Epithelial cell of proximal tubule (primary cell): ENCODE results near the gene DGAT2L6. TPM values are rescaled to one million over a fixed set of nuclear protein-coding genes. Genes with fewer than 3 reads are reported as not detected.

ENCODE experiments used
- DNase-seq: peaks from one replicate; pipeline ENCODE4 v3.0.0-alpha.2; 2011; ENCODE audit warnings: low read depth
- H3K4me3 ChIP-seq: 2 replicates; pipeline ENCODE4 v1.5.1; 2011; ENCODE audit warnings: low read depth, mild to moderate bottlenecking, low read length
- total RNA-seq: library from RNA; depleted of rRNA; stranded (reverse); fragments of >200 nt; gene quantifications from 2 replicates; pipeline ENCODE4 v1.2.3, GENCODE V29; 2015
- TF ChIP-seq, protein P1 (sequence below): conservative IDR thresholded peaks from 2 replicates; pipeline ENCODE4 v1.5.1; 2012; ENCODE audit warnings: low read depth, mild to moderate bottlenecking, low read length

Gene DGAT2L6
- total RNA-seq, 1 donor from 2014 or later, result not detected

DNA sequence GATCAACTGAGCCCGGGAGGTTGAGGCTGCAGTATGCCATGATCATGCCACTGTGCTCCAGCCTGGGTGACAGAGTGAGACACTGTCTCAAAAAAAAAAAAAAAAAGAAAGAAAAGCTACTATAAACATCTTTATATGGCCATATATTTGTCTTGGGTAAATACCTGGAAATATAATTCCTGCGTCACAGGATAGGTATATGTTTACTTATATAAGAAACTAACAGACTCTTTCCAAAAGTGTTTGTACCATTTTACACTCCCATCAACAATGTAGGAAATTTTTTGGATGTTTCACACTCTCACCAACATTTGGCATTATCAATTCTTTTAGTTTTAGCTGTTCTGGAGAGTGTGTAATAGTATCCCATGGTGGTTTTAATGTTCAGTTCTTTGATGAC, 70.0 kb downstream of the DGAT2L6 start:
- DNase-seq, result no peak

DNA sequence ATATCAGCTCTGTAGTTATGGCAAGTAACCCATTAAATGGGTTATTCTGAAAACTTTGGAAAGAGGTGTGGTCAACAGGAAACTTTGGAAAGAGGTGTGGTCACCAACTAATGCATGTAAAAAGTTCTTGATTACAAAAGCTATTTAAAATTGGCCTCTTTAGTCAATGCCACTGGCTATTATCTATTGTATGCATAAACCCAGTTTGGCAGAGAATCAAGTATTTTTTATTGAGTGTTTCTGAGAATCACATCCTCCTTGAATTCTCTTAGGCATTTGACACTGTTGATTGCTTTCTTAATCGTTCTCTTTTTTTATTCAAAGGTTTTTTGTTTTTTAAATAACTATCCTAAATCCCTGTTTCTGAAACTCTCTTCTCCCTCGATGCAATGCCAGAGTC, 75.2 kb downstream of the DGAT2L6 start:
- no peak overlapping the region for H3K4me3 ChIP-seq
- no peak for DNase-seq
- TF ChIP-seq, protein P1, sequence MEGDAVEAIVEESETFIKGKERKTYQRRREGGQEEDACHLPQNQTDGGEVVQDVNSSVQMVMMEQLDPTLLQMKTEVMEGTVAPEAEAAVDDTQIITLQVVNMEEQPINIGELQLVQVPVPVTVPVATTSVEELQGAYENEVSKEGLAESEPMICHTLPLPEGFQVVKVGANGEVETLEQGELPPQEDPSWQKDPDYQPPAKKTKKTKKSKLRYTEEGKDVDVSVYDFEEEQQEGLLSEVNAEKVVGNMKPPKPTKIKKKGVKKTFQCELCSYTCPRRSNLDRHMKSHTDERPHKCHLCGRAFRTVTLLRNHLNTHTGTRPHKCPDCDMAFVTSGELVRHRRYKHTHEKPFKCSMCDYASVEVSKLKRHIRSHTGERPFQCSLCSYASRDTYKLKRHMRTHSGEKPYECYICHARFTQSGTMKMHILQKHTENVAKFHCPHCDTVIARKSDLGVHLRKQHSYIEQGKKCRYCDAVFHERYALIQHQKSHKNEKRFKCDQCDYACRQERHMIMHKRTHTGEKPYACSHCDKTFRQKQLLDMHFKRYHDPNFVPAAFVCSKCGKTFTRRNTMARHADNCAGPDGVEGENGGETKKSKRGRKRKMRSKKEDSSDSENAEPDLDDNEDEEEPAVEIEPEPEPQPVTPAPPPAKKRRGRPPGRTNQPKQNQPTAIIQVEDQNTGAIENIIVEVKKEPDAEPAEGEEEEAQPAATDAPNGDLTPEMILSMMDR, result no peak

More for the DNA sequence above, 70.0 kb downstream of the DGAT2L6 start:
- H3K4me3 ChIP-seq, result no peak overlapping the region
- TF ChIP-seq, protein P1, result no peak

DNA sequence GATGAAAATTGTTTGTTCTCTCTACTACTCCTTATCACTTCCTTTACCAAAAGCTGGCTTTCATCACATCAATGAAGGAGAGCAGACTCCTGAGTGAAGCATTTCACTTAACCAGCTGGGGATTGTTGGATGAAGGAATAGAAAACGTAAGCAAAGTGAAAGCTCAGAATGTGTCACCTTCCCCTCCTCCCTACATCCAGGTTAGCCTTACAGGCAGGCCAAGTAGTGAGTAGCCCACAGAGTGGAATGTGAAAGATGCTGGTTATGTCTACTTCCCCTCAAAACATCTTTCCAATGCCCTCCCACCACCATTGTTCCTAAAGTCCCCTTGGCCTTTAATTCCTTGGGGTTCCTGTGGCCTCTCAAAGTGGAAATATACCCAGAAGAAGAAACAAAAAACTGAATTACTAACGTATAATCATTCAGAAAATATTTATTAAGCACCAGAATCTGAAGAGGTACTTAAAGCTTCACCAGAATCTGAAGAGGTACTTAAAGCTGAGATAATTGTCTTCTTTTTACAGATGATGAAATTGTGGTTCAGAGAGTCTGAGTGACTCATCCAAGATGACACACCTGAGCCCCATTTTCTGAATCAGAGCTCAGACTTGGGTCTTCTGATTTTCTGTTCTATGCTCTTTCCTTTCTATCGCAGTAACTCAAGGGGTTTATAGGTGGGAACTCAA, 76.2 kb downstream of the DGAT2L6 start:
- TF ChIP-seq, protein P1, result no peak
- DNase-seq, result no peak
- no peak overlapping the region for H3K4me3 ChIP-seq

DNA sequence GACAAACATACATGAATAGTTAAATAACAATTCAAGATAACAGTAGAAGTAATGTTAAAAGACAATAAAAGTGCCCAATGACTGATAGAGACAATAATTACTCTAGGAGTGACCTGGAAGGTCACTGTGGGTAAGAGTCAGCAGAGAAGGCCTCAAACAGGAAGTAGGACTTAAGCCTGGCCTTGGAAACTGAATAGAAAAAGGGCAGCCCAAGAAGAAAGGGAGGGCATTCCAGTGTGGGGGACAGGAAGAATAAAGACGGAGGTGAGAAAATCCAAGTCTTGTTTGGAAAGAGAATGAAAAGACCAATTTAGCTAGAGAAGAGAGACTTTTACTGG, 76.7 kb downstream of the DGAT2L6 start:
- no peak overlapping the region for H3K4me3 ChIP-seq
- TF ChIP-seq, protein P1, result no peak
- DNase-seq, result no peak

DNA sequence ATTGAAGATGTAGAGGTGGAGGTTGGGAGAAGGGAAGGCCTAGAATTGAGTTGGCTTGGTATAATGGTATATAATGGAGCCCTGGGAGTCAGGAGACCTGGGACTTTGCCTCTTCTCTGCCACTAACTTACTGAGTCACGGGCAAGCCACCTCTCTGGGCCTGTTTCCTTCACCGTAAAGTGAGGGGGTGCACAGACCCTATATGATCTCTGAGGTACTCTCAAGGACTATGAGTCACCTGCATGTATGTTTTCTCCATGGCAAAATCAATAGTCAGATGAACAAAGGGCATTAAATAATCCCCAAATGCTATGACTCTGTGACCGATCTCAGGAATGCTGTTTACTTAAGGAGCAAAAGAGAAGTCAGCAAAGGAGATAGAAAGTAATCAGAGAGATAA, 77.6 kb downstream of the DGAT2L6 start:
- TF ChIP-seq, protein P1, result no peak
- no peak overlapping the region for H3K4me3 ChIP-seq
- no peak for DNase-seq

Other genes with a start within 250 kb of the DGAT2L6 start
- gene AWAT2, start 127.5 kb upstream of the DGAT2L6 start, total RNA-seq, result not detected in 2 replicates
- not detected in 2 replicates for gene OTUD6A, start 115.0 kb upstream of the DGAT2L6 start, total RNA-seq
- 43.0 and 62.2 TPM in 2 replicates for gene IGBP1, start 44.0 kb upstream of the DGAT2L6 start, total RNA-seq
- not detected in 2 replicates for gene AWAT1, start 57.2 kb downstream of the DGAT2L6 start, total RNA-seq
- not detected in 2 replicates for gene P2RY4, start 82.7 kb downstream of the DGAT2L6 start, total RNA-seq
- gene ARR3, start 90.9 kb downstream of the DGAT2L6 start, total RNA-seq, result not detected in 2 replicates
- not detected in 2 replicates for gene RAB41, start 104.7 kb downstream of the DGAT2L6 start, total RNA-seq
- gene PDZD11, start 112.4 kb downstream of the DGAT2L6 start, total RNA-seq, result 63.0 and 70.0 TPM in 2 replicates
- gene KIF4A, start 112.6 kb downstream of the DGAT2L6 start, total RNA-seq, result 26.8 and 28.6 TPM in 2 replicates
- gene GDPD2, start 245.8 kb downstream of the DGAT2L6 start, total RNA-seq, result not detected in 2 replicates